Head of caudate nucleus (tissue), 42 donors: ENCODE results near the gene CDCP1.

Source experiments
- DNase-seq, 42 donors: peaks; one replicate each; pipeline versions ENCODE4 v3.0.0 to v3.0.0-alpha.2; 2020 to 2021; ENCODE audit warnings: mixed read lengths in 7 of 42
- intact Hi-C: fragments of 100-400 bp; cut with DNase I; formaldehyde crosslinking; loops from one replicate; pipeline ENCODE4 v1.15.0; 2022

CDCP1 gene

DNA sequence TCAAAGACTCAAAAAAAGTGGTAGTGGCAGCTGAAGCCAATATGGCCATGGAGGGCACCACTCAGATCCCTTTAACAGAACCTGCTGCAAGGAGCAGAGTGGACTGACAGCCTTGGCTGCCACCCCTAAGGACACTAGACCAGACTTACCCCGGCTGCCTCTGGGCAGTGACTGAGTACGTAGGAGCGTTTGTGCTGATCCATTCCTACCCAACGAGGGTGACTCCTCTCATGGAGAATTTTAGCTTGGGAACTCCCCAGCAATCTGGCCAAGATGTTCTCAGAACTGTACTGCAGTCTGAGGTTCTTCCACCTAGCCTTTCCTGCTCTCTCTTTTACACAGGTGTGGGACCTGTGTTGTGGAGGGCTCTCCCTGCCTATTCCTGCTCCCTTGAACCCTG lies 97.9 kb downstream of the CDCP1 start:
- intact Hi-C loops: no loop called here
- no peak for DNase-seq

DNA sequence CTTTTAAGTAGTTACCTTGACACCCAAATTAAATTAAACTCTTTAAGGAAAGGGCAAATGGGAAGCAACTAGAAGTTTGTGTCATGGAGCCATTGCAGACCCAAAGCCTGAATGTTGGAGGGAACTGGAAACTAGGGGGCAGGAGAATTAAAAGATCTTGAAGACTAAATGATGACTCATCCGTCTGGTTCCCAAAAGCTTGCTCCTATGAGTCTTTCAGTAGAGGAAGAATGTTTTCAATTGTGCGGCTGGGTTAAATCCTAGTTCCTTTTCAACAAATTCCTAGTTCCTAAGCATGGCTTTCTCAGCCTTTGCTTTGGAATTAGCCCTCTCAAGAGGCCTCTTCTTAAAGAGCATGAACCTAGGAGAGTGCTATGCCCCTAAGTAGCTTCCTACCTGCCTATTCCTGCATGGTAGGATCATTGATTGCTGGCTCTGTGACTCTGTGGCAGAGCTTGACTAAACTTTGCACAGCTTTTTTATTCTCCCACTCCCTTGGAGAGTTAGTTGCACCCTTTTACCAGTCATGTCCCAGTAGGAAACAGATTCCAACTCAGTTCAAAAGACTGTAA lies 102.4 kb downstream of the CDCP1 start:
- peak in 5 of 42 donors; percentile 33 to 73 (median 49) for DNase-seq
- intact Hi-C loops: loop anchor here (5.0 kb wide), 1 partner anchor 168 kb away; no protein-coding TSS in a partner anchor

DNA sequence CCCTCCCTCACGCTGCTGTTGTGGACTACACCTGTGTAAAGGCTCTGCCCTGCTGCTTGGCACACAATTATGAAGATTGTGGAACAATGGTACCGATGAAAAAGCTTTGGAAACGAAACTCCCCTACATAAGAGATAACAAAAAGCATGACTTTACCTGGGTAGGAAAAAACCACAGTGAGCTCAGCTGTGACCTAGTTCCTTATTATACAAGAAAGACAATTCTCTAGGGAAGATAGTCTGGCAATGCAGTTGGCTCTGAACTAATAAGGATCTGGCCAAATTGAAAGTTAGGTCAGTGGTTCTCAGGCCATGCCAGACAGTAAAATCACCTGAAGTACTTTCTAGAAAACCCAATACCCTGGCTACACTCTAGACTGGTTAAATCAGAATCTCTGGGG lies 104.0 kb downstream of the CDCP1 start:
- intact Hi-C loops: loop anchor here (5.0 kb wide), 1 partner anchor 170 kb away; no protein-coding TSS in a partner anchor

DNA sequence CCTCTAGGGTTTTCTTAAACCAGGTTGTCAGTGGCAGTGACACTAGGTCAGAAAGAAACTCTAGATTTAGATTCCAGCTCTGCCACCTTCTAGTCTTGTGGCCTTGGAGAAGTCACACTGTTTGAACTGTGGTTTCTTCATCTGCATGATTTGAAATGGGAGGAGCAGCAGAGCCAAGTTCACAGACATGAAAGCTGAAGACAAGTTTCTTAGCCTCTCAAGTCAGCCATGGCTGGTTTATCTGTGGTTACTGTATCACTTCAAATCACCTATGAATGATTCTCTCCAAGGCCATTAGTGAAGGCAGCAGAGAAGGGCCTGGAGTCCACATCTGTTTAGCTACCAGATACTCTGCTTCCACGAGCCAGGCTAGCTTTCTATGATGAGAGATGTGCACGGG lies 104.5 kb downstream of the CDCP1 start:
- intact Hi-C loops: loop anchor here (5.0 kb wide), 1 partner anchor 171 kb away; no protein-coding TSS in a partner anchor
- DNase-seq: no peak

More for the DNA sequence above, 104.0 kb downstream of the CDCP1 start:
- DNase-seq: peak in 1 of 42 donors; percentile 26

DNA sequence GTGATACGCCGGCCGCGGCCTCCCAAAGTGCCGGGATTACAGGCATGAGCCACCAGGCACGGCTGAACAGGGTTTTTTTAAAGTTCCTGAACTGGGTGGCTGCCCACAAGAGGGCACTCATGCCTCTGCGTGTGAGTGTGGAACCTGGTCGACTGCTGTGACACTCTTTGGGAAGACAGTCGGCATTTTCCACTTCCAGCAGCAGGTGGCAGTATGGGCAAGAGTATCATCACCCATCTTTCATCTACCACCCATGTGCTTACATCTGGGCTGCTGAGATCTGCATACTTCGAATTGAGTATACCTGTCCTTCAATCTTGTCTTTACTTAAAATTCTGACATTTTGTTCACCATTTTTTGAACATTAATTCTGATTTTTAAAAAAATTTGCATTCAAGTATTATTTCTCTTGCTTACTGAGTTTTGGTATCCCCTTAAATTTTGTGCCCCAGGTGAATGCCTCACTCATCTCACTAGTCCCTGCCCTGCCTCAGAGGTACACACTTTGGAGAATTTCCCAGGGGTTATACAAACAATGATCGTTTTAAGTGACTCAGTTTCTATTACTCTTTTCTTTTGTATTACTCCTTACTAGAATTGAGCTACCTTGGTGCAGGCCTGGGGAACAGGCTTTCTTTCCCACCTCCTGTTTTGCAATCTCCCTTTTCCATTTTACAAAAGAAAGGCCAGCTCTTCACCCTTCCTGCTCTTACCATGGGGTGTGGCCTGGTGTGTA lies 108.3 kb downstream of the CDCP1 start:
- intact Hi-C loops: loop anchor here (10.0 kb wide), 1 partner anchor 467 kb away; no protein-coding TSS in a partner anchor
- DNase-seq: peak; percentile 81 to 98 (median 93)

DNA sequence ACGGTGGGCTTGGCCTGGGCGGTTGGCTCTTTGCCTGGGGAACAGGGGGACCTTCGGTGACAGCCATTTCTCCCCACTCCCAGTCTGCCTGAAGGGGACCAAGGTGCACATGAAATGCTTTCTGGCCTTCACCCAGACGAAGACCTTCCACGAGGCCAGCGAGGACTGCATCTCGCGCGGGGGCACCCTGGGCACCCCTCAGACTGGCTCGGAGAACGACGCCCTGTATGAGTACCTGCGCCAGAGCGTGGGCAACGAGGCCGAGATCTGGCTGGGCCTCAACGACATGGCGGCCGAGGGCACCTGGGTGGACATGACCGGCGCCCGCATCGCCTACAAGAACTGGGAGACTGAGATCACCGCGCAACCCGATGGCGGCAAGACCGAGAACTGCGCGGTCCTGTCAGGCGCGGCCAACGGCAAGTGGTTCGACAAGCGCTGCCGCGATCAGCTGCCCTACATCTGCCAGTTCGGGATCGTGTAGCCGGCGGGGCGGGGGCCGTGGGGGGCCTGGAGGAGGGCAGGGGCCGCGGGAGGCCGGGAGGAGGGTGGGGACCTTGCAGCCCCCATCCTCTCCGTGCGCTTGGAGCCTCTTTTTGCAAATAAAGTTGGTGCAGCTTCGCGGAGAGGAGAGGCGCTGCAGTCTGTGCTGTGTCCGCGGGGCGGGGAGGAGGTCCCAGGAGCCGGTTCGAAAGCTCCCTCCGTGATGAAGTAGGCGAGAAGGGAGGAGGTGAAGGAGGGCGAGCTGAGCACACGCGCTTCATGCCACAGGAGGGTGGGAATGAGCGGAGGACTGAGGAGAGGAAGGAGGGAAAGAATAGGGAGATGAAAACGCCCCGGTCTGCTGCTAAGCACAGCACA lies 110.5 kb downstream of the CDCP1 start:
- intact Hi-C loops: loop anchor here (10.0 kb wide), 1 partner anchor 469 kb away; no protein-coding TSS in a partner anchor
- peak in 36 of 42 donors; percentile 21 to 76 (median 50) for DNase-seq

DNA sequence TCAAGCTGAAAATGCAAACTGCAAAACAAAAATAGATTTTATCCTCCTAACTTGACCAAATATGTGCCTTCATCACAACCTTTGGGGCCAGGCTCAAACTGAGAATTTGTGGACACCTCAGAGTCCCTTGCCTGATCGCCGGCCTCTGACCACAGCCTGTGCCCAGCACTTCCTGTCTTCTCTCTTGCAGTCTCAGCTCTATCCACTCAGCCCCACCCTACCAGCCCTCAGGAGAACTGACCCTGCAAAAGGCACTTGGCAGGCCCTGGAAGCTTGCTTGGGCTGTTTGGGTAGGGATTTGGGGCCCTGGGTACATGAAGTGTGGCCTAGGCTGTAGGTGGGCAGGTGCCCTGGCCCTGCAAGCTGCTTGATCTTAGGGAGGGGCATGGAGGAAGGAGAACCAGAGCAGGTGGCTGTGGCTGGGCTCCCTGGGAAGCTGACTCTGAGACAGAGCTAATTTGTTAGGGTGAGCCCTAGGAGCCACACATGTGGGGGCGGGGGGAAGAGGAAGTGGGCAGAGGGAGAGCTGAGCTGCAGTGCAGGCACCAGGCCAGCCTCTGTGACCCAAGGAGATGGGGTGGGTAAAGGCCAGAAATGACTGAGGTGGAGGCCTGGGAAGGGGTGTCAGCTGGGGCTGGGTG lies 111.4 kb downstream of the CDCP1 start:
- intact Hi-C loops: loop anchor here (10.0 kb wide), 1 partner anchor 470 kb away; no protein-coding TSS in a partner anchor
- peak in 41 of 42 donors; percentile 23 to 74 (median 58) for DNase-seq

DNA sequence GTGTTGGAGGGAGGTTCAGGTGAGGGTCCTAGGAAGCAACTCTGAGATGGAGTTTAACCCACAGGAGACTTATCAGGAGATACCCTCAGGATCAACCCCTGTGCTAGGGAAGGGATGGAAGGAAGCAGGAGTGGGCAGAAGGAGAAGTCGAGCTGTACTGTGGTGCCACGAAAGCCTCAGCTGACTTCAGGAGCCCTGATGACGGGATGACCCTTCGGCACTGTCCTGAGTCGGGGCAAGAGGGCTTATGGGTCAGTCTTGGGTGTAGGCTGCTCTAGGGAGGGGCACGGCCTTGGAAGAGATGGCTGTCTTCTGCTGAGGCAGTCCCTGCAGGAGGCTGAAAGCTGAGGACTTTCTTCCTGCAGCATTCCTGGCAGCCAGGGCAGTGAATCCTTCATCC lies 112.4 kb downstream of the CDCP1 start:
- intact Hi-C loops: loop anchor here (10.0 kb wide), 1 partner anchor 471 kb away; no protein-coding TSS in a partner anchor
- DNase-seq: no peak
